Right lobe of liver (tissue), 6 donors: ENCODE results near the gene GAA. TPM values are rescaled to one million over a fixed set of nuclear protein-coding genes. Genes with fewer than 3 reads are reported as not detected.

Source experiments
- ATAC-seq, 4 donors: fragments of 200-7000 bp; cut with Tn5 transposase; one replicate each; pipeline ENCODE4 v1.9.1; 2020; ENCODE audit warnings: mild to moderate bottlenecking in 4 of 4, moderate library complexity in 4 of 4
- DNase-seq, 3 donors: peaks; one replicate each; pipeline ENCODE4 v3.0.0-alpha.2; 2020
- H3K27ac ChIP-seq, 3 donors: fragments of 200-600 bp; one replicate each; pipeline ENCODE4 v1.8.0; 2022
- H3K27me3 ChIP-seq, 2 donors: fragments of 200-600 bp; one replicate each; pipeline ENCODE4 v1.8.0; 2022
- H3K36me3 ChIP-seq, 4 donors: fragments of 200-600 bp; sonication (generic) in 1 of 4; one replicate each; pipeline versions ENCODE4 v1.5.1 to v1.8.0; 2017 to 2022; ENCODE audit warnings: control low read depth in 1 of 4
- H3K4me1 ChIP-seq, 4 donors: fragments of 200-600 bp; sonication (generic) in 1 of 4; one replicate each; pipeline versions ENCODE4 v1.5.1 to v1.8.0; 2017 to 2022; ENCODE audit warnings: control low read depth in 1 of 4
- H3K4me3 ChIP-seq, 3 donors: fragments of 200-600 bp; one replicate each; pipeline ENCODE4 v1.8.0; 2022
- H3K9me3 ChIP-seq, 4 donors: fragments of 200-600 bp; sonication (generic) in 1 of 4; one replicate each; pipeline versions ENCODE4 v1.5.1 to v1.8.0; 2017 to 2022; ENCODE audit warnings: control low read depth in 1 of 4
- POLR2A ChIP-seq: fragments of 450-650 bp; IDR thresholded peaks from one replicate; pipeline ENCODE4 v1.6.1; 2017; ENCODE audit warnings: antibody characterized with exemption, mild to moderate bottlenecking
- WGBS: methylation state at CpG from one replicate; pipeline ENCODE4 v1.1.6; 2018; ENCODE audit warnings: low coverage, low lambda C conversion rate; ENCODE audit not compliant: insufficient coverage; ENCODE audit errors: missing lambda C conversion rate; 5-methylcytosine and 5-hydroxymethylcytosine counted together
- intact Hi-C, 2 donors: fragments of 100-400 bp; cut with DNase I; formaldehyde crosslinking; loops; one replicate each; pipeline versions ENCODE4 v1.11.2 to v1.14.1; 2022
- total RNA-seq, 6 experiments: library from RNA; depleted of rRNA in 2 of 6; stranded (reverse); fragments of >200 nt in 2 of 6; fragmentation: NEBNext Ultra II Directional in 3 of 6; extraction: Animal tissue kit (Norgen Biotek cat#: 25700) in 3 of 6; gene quantifications; one replicate each; pipeline versions ENCODE4 v1.1.0 to v1.2.4, GENCODE V29; 2016 to 2023
- TF ChIP-seq, protein P1 (sequence below), 4 donors: fragments of 200-600 bp in 3 of 4; fragments of 450-650 bp in 1 of 4; IDR thresholded peaks; one replicate each; pipeline versions ENCODE4 v1.5.1 to v1.8.0; 2016 to 2022; ENCODE audit warnings: antibody characterized with exemption in 4 of 4, mild to moderate bottlenecking in 2 of 4
- donor health status: DM: no; HTN: yes; CAD: no.
- donor health status: DM: no; HTN: no; CAD: no.
- donor health status: DM: no; HTN: no; CAD: no.
- donor health status: DM: no; HTN: yes; CAD: no.
- donor health status: DM: no; HTN: yes; CAD: no.

Gene GAA
- total RNA-seq, 6 experiments from 2014 or later = 42.7 to 94.1 (median 71.0) TPM

DNA sequence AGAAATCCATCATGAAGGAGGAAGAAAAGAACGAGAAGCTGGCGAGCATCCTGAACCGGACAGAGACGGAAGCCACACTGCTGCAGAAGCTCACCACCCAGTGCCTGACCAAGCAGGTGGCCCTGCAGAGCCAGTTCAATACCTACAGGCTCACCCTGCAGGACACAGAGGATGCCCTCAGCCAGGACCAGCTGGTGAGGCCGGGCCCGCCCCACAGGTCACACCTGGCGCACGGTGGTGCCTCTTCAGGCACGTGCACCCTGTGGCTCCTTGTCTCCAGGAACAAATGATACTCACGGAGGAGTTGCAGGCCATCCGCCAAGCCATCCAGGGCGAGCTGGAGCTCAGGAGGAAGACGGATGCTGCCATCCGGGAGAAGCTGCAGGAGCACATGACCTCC is 19.8 kb upstream of the GAA start:
- no peak for DNase-seq
- H3K4me1 ChIP-seq = peaks cover 0 to 6% (median 0%) of the 10 kb centered on the region in 4 donors

DNA sequence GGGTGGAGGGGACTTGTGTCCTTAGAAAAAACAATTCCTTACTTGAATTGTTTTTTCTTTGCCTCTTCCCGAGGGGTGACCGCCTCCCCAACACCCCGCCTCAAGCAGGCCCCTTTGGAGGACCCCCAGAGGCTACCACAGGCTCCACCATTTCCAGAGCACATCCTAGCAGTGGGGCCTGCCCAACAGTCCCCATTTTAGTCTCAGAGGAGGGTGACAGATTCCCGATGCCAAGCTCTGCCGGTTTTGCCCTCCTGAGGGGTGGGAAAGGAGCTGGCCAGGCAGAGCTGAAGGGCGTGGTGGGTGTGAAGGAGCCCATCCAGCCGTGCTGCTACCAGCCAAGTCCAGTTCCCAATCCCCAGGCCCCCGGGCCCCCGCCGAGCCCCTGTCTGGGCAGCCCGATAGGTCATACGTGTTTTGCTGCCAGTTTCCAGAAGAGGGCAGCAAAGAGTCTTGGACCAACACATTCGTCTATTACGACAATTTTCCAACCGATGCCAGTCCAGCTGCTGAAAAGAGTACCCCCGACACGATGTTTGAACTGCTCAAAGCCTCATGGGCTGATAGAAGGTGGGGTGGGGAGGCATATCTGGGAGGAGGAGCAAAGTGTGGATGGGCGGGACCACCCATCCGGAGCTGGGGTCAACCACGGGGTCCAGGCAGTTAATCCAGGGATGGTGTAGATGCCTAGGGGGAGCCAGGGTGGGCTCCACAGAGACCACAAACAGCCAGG is 18.8 kb upstream of the GAA start:
- 28% methylated on average over 15 of the region's 20 CpGs for WGBS
- peaks cover 0 to 6% (median 0%) of the 10 kb centered on the region in 4 donors for H3K4me1 ChIP-seq
- peak in 1 of 3 donors; percentile 70 for DNase-seq

More for the DNA sequence above, 19.8 kb upstream of the GAA start:
- no peaks in the 10 kb centered on the region for H3K27me3 ChIP-seq
- no peak overlapping the region for H3K4me3 ChIP-seq
- intact Hi-C loops = loop anchor here in 1 of 2 donors (10.0 kb wide), 1 partner anchor 173 kb away; no protein-coding TSS in a partner anchor
- TF ChIP-seq, protein P1, sequence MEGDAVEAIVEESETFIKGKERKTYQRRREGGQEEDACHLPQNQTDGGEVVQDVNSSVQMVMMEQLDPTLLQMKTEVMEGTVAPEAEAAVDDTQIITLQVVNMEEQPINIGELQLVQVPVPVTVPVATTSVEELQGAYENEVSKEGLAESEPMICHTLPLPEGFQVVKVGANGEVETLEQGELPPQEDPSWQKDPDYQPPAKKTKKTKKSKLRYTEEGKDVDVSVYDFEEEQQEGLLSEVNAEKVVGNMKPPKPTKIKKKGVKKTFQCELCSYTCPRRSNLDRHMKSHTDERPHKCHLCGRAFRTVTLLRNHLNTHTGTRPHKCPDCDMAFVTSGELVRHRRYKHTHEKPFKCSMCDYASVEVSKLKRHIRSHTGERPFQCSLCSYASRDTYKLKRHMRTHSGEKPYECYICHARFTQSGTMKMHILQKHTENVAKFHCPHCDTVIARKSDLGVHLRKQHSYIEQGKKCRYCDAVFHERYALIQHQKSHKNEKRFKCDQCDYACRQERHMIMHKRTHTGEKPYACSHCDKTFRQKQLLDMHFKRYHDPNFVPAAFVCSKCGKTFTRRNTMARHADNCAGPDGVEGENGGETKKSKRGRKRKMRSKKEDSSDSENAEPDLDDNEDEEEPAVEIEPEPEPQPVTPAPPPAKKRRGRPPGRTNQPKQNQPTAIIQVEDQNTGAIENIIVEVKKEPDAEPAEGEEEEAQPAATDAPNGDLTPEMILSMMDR (IDR thresholded peaks at IDR 0.05) = no peak
- TF ChIP-seq POLR2A = no peak
- H3K27ac ChIP-seq = no peak overlapping the region
- 90% methylated on average over 2 of the region's 14 CpGs for WGBS
- no peaks in the 10 kb centered on the region for H3K9me3 ChIP-seq
- no peaks in the 10 kb centered on the region for H3K36me3 ChIP-seq
- ATAC-seq = no peak

DNA sequence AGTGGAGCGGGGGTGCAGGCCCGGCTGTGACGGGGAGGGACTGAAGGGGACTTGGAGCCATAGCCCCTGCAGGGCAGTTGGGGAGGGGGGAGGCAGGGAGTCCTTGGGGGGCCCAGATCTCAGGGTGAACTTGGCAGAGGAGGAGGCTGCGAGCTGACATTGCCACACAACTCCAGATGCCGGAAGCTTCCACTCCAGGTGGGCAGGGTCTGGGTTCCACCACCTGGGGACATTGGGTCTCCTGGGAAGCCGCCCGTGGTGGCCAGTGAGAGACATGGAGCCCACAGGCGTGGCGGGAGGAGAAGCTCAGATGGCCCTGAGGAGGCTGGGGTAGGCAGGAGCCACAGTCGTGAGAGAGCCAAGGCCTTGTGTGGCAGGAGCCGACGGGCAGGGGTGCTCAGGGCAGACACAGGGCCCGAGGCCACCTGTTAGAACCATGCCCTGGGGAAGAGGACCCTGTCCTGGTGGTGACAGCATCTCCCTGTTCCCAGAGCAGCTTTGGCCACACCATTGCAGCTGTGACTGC is 18.2 kb upstream of the GAA start:
- no peak overlapping the region for H3K27ac ChIP-seq
- H3K9me3 ChIP-seq = no peaks in the 10 kb centered on the region
- TF ChIP-seq, protein P1 (IDR thresholded peaks at IDR 0.05) = no peak
- TF ChIP-seq POLR2A = no peak
- intact Hi-C loops = loop anchor here in 1 of 2 donors (10.0 kb wide), 1 partner anchor 172 kb away; no protein-coding TSS in a partner anchor
- peaks cover 0 to 6% (median 0%) of the 10 kb centered on the region in 4 donors for H3K4me1 ChIP-seq
- H3K4me3 ChIP-seq = no peak overlapping the region
- no CpG with 5 or more reads among the region's 13 CpGs for WGBS
- no peaks in the 10 kb centered on the region for H3K27me3 ChIP-seq
- DNase-seq (no peak), ATAC-seq (peak in 1 of 4 donors; percentile 9)
- H3K36me3 ChIP-seq = no peaks in the 10 kb centered on the region

More for the DNA sequence above, 18.8 kb upstream of the GAA start:
- no peak overlapping the region for H3K4me3 ChIP-seq
- H3K36me3 ChIP-seq = no peaks in the 10 kb centered on the region
- H3K27ac ChIP-seq = no peak overlapping the region
- TF ChIP-seq, protein P1 (IDR thresholded peaks at IDR 0.05) = peak; percentile 57 to 80 (median 76)
- TF ChIP-seq POLR2A = no peak
- no peaks in the 10 kb centered on the region for H3K27me3 ChIP-seq
- intact Hi-C loops = loop anchor here in 1 of 2 donors (10.0 kb wide), 1 partner anchor 172 kb away; no protein-coding TSS in a partner anchor
- no peaks in the 10 kb centered on the region for H3K9me3 ChIP-seq
- peak; percentile 72 to 90 (median 86) for ATAC-seq

DNA sequence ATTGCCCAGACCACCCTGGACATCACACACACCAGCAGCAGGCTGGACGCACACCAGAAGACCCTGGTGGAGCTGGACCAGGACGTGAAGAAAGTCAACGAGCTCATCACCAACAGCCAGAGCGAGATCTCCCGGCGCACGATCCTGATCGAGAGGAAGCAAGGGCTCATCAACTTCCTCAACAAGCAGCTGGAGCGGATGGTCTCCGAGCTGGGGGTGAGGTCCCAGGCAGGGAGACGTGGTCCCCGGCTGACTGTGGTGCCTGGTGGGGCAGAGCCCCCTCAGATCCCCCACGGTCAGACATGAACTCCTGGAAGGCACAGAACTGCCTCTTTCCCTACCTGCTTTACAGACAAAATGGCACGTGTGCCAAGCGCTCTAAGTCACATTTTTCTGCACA is 16.6 kb upstream of the GAA start:
- intact Hi-C loops = loop anchor here in 1 of 2 donors (10.0 kb wide), 1 partner anchor 170 kb away; no protein-coding TSS in a partner anchor
- Histone ChIP-seq H3K27ac (no peak overlapping the region), H3K36me3 (no peaks in the 10 kb centered on the region), H3K4me1 (peaks cover 0 to 6% (median 0%) of the 10 kb centered on the region in 4 donors), H3K9me3 (no peaks in the 10 kb centered on the region), H3K4me3 (no peak overlapping the region), H3K27me3 (no peaks in the 10 kb centered on the region)
- WGBS = 95% methylated on average over 4 of the region's 15 CpGs
- ATAC-seq (no peak), DNase-seq (no peak)
- TF ChIP-seq, protein P1 (IDR thresholded peaks at IDR 0.05) = no peak
- TF ChIP-seq POLR2A = no peak
